Tibial nerve (tissue), 4 donors: ENCODE measurements around the gene BMP2. TPM values are rescaled to one million over a fixed set of nuclear protein-coding genes. Genes with fewer than 3 reads are reported as not detected.
A peak's percentile ranks its signal among the peaks of the same experiment; 100 is the strongest.

Experiments
- DNase-seq, 2 donors: peaks; one replicate each; pipeline ENCODE4 v3.0.0-alpha.2; 2019; ENCODE audit warnings: low spot score in 2 of 2
- H3K27ac ChIP-seq, 4 donors: fragments of 200-600 bp; sonication (generic) in 3 of 4; one replicate each; pipeline ENCODE4 v1.5.1; 2017 to 2019; ENCODE audit warnings: mild to moderate bottlenecking in 1 of 4
- H3K27me3 ChIP-seq, 2 donors: fragments of 200-600 bp; sonication (generic) in 1 of 2; one replicate each; pipeline versions ENCODE4 v1.5.1 to v1.6.0; 2017 to 2019
- H3K36me3 ChIP-seq, 3 donors: fragments of 200-600 bp; sonication (generic); one replicate each; pipeline ENCODE4 v1.5.1; 2018 to 2019
- H3K4me1 ChIP-seq, 4 donors: fragments of 200-600 bp; sonication (generic) in 3 of 4; one replicate each; pipeline ENCODE4 v1.5.1; 2017 to 2019
- H3K4me3 ChIP-seq, 4 donors: fragments of 200-600 bp; sonication (generic) in 3 of 4; one replicate each; pipeline ENCODE4 v1.5.1; 2017 to 2019; ENCODE audit warnings: mild to moderate bottlenecking in 1 of 4, moderate library complexity in 1 of 4
- H3K9me3 ChIP-seq, 4 donors: fragments of 200-600 bp; sonication (generic) in 3 of 4; one replicate each; pipeline ENCODE4 v1.5.1; 2017 to 2019
- CTCF ChIP-seq, 5 experiments: fragments of 200-600 bp in 3 of 5; fragments of 450-650 bp in 2 of 5; sonication (generic) in 3 of 5; IDR thresholded peaks; one replicate each; pipeline ENCODE4 v1.5.1; 2016 to 2019; ENCODE audit warnings: antibody characterized with exemption in 5 of 5, mild to moderate bottlenecking in 3 of 5, moderate library complexity in 2 of 5
- EP300 ChIP-seq, 2 donors: sonication (generic); formaldehyde crosslinking; IDR thresholded peaks; one replicate each; pipeline ENCODE4 v1.6.1; 2017; ENCODE audit warnings: antibody characterized with exemption in 2 of 2, mild to moderate bottlenecking in 1 of 2
- POLR2A ChIP-seq, 2 donors: fragments of 450-650 bp; IDR thresholded peaks; one replicate each; pipeline ENCODE4 v1.6.1; 2017; ENCODE audit warnings: antibody characterized with exemption in 2 of 2, mild to moderate bottlenecking in 2 of 2, moderate library complexity in 2 of 2
- WGBS, 2 donors: methylation state at CpG; one replicate each; pipeline ENCODE4 v1.1.5; 2018; 5-methylcytosine and 5-hydroxymethylcytosine counted together
- total RNA-seq, 4 donors: library from RNA; depleted of rRNA; stranded (reverse); fragments of >200 nt; gene quantifications; one replicate each; pipeline ENCODE4 v1.1.0, GENCODE V29; 2016

BMP2 gene
- total RNA-seq, 4 donors from 2014 or later = 9.6 to 25.5 (median 22.4) TPM

GRCh38 chr20:6730672-6731328 is 36.7 kb upstream of the BMP2 start:
- Histone ChIP-seq H3K27ac (no peak overlapping the region), H3K9me3 (no peaks in the 10 kb centered on the region), H3K4me1 (peaks cover 0 to 17% (median 2%) of the 10 kb centered on the region in 4 donors), H3K27me3 (no peaks in the 10 kb centered on the region), H3K36me3 (no peaks in the 10 kb centered on the region), H3K4me3 (no peak overlapping the region)
- DNase-seq = no peak
- WGBS, 2 donors = 78 to 91% methylated on average over 9 of the region's 9 CpGs
- TF ChIP-seq CTCF (IDR thresholded peaks at IDR 0.05) (no peak), POLR2A (IDR thresholded peaks at IDR 0.05) (no peak), EP300 (IDR thresholded peaks at IDR 0.05) (no peak)

DNA sequence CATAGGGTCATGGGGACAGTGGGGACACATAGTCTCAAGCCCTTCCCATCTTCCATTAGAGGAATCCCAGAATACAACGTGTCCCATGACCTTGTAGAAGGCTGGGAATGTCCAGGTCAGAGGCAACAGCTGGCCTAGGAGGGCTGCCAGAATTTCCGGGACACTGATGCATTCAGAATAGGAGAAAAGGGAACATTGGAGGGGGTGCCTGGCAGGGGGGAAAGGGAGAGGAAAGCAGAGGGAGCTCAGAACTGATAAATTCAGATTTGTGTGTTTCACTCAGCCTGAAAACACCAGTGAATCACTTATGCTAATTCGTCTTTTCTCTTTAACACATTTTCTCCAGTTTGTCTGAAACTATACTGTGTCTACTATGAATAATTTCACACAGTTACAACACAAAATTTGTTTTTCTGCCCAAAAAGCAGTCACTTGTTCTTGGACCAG is 35.5 kb upstream of the BMP2 start:
- Histone ChIP-seq H3K4me1 (peaks cover 0 to 30% (median 2%) of the 10 kb centered on the region in 4 donors), H3K27me3 (no peaks in the 10 kb centered on the region), H3K27ac (peak overlapping the region in 2 of 4 donors; percentile 41 to 64), H3K36me3 (no peaks in the 10 kb centered on the region), H3K9me3 (no peaks in the 10 kb centered on the region), H3K4me3 (no peak overlapping the region)
- 28 to 35% methylated on average over 3 of the region's 3 CpGs for WGBS, 2 donors
- TF ChIP-seq EP300 (IDR thresholded peaks at IDR 0.05) (peak in 1 of 2 donors; percentile 71), CTCF (IDR thresholded peaks at IDR 0.05) (no peak), POLR2A (IDR thresholded peaks at IDR 0.05) (no peak)
- peak; percentile 53 to 61 for DNase-seq

- 92 to 96% methylated on average over 6 of the region's 6 CpGs for WGBS, 2 donors
- TF ChIP-seq EP300 (IDR thresholded peaks at IDR 0.05) = no peak
- TF ChIP-seq POLR2A (IDR thresholded peaks at IDR 0.05) = no peak
- no peak for TF ChIP-seq CTCF (IDR thresholded peaks at IDR 0.05)
These were observed 34.6 kb upstream of the BMP2 start for GRCh38 chr20:6732851-6733250.

DNA sequence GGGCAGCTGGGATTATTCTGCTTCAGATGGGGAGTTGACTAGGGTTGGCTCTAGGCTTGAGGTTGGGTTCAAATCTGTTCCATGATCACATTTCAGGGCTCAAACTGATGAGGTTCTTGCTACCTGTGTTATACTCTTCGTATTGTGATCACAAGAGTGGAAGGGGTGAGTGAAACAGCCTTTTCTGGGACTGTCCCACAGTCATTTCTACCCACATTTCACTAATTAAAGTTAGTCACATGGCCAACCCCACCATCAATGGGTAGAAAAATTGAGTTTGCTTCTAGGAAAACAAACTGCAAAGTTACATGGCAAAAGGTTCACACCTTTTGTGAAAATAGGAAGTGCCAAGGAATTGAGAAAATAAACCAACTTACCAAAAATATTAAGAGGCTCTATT is 33.5 kb upstream of the BMP2 start:
- no peaks in the 10 kb centered on the region for H3K36me3 ChIP-seq
- H3K9me3 ChIP-seq = no peaks in the 10 kb centered on the region
- no peak for DNase-seq
- H3K4me1 ChIP-seq = peaks cover 0 to 33% (median 2%) of the 10 kb centered on the region in 4 donors
- WGBS, 2 donors = 90 to 100% methylated on average over 1 of the region's 1 CpG
- no peak for TF ChIP-seq POLR2A (IDR thresholded peaks at IDR 0.05)
- no peak for TF ChIP-seq CTCF (IDR thresholded peaks at IDR 0.05)
- no peak for TF ChIP-seq EP300 (IDR thresholded peaks at IDR 0.05)
- no peak overlapping the region for H3K27ac ChIP-seq
- no peak overlapping the region for H3K4me3 ChIP-seq
- no peaks in the 10 kb centered on the region for H3K27me3 ChIP-seq

More at GRCh38 chr20:6732851-6733250, 34.6 kb upstream of the BMP2 start:
- Histone ChIP-seq H3K4me1 (peaks cover 0 to 33% (median 2%) of the 10 kb centered on the region in 4 donors), H3K36me3 (no peaks in the 10 kb centered on the region), H3K9me3 (no peaks in the 10 kb centered on the region), H3K27me3 (no peaks in the 10 kb centered on the region), H3K27ac (no peak overlapping the region), H3K4me3 (no peak overlapping the region)
- DNase-seq = no peak
